Body of pancreas (tissue), 4 donors: ENCODE results near the gene DYNLRB1. TPM values are rescaled to one million over a fixed set of nuclear protein-coding genes. Genes with fewer than 3 reads are reported as not detected.

Experiments
- ATAC-seq: fragments of 150-250 bp; one replicate; pipeline ENCODE4 v1.9.1; 2016
- DNase-seq, 4 donors: peaks; one replicate each; pipeline ENCODE4 v3.0.0-alpha.2; 2019
- H3K27ac ChIP-seq, 4 donors: fragments of 200-600 bp; sonication (generic); 1 replicate in 3 of 4; 2 replicates in 1 of 4; pipeline versions ENCODE4 v1.5.1 to v1.6.1; 2016 to 2019; ENCODE audit warnings: mild to moderate bottlenecking in 1 of 4, mixed read lengths in 1 of 4, moderate library complexity in 1 of 4
- H3K27me3 ChIP-seq, 2 donors: fragments of 200-600 bp; sonication (generic); one replicate each; pipeline ENCODE4 v1.6.0; 2016; ENCODE audit warnings: mild to moderate bottlenecking in 1 of 2
- H3K36me3 ChIP-seq, 2 donors: fragments of 200-600 bp; sonication (generic); replicated peaks in 1 of 2; 2 replicates each; pipeline ENCODE4 v1.5.1; 2016; ENCODE audit warnings: low read depth in 2 of 2; ENCODE audit not compliant: insufficient read depth in 1 of 2
- H3K4me1 ChIP-seq: fragments of 200-600 bp; sonication (generic); one replicate; pipeline ENCODE4 v1.6.0; 2016
- H3K4me3 ChIP-seq, 2 donors: fragments of 200-600 bp; sonication (generic); 1 replicate in 1 of 2; 2 replicates in 1 of 2; pipeline ENCODE4 v1.5.1; 2016 to 2019
- H3K9me3 ChIP-seq, 3 donors: fragments of 200-600 bp; sonication (generic); 1 replicate in 2 of 3; 2 replicates in 1 of 3; pipeline ENCODE4 v1.5.1; 2016
- CTCF ChIP-seq, 7 experiments: fragments of 450-650 bp in 4 of 7; fragments of 200-600 bp in 3 of 7; sonication (generic) in 3 of 7; IDR thresholded peaks; one replicate each; pipeline ENCODE4 v1.5.1; 2016 to 2019; ENCODE audit warnings: antibody characterized with exemption in 7 of 7
- POLR2A ChIP-seq, 3 donors: fragments of 450-650 bp; IDR thresholded peaks; one replicate each; pipeline ENCODE4 v1.6.1; 2016; ENCODE audit warnings: antibody characterized with exemption in 3 of 3, mild to moderate bottlenecking in 2 of 3
- WGBS, 2 donors: methylation state at CpG; one replicate each; pipeline ENCODE4 v1.1.5; 2017; 5-methylcytosine and 5-hydroxymethylcytosine counted together
- intact Hi-C: fragments of 100-400 bp; cut with DNase I; formaldehyde crosslinking; loops from one replicate; pipeline ENCODE4 v1.15.1; 2023
- total RNA-seq, 2 donors: library from RNA; depleted of rRNA; stranded (reverse); fragments of >200 nt; gene quantifications; one replicate each; pipeline ENCODE4 v1.1.0, GENCODE V29; 2016

The DYNLRB1 gene
- 10 to 100 TPM; 58.9 to 64.3 TPM for total RNA-seq

GRCh38 chr20:34516247-34517113 is at the start of gene DYNLRB1:
Gene DYNLRB1 (plus strand): TSS chr20:34516422. CDS start chr20:34516459, 37 bp downstream.
- Histone ChIP-seq H3K27ac (peak within 1 kb of the TSS; percentile 74 to 93 (median 88)), H3K4me3 (peak within 1 kb of the TSS; percentile 59 to 76), H3K36me3 (no peaks in the 10 kb centered on the region), H3K27me3 (no peaks in the 10 kb centered on the region), H3K9me3 (no peaks in the 10 kb centered on the region), H3K4me1 (peaks cover 22% of the 10 kb centered on the region)
- ATAC-seq: peak; percentile 95
- TF ChIP-seq CTCF (IDR thresholded peaks at IDR 0.05) (no peak), POLR2A (IDR thresholded peaks at IDR 0.05) (peak; percentile 75 to 91 (median 87))
- intact Hi-C loops: no loop called here
- peak; percentile 97 to 99 (median 98) for DNase-seq
- 0% methylated on average over 19 to 53 of the region's 59 CpGs for WGBS, 2 donors

GRCh38 chr20:34468951-34469350 is 47.3 kb upstream of the DYNLRB1 start:
- Histone ChIP-seq H3K27ac (no peak overlapping the region), H3K9me3 (no peaks in the 10 kb centered on the region), H3K4me1 (no peaks in the 10 kb centered on the region), H3K4me3 (no peak overlapping the region), H3K36me3 (peaks cover 0 to 5% of the 10 kb centered on the region in 2 donors), H3K27me3 (no peaks in the 10 kb centered on the region)
- no peak for ATAC-seq
- TF ChIP-seq POLR2A (IDR thresholded peaks at IDR 0.05) (no peak), CTCF (IDR thresholded peaks at IDR 0.05) (no peak)
- intact Hi-C loops: no loop called here
- no peak for DNase-seq
- WGBS, 2 donors: 88% methylated on average over 1 of the region's 1 CpG

GRCh38 chr20:34472246-34472925 is 43.8 kb upstream of the DYNLRB1 start:
- no peaks in the 10 kb centered on the region for H3K9me3 ChIP-seq
- intact Hi-C loops: no loop called here
- peaks cover 5% of the 10 kb centered on the region for H3K4me1 ChIP-seq
- H3K27me3 ChIP-seq: no peaks in the 10 kb centered on the region
- no peak for ATAC-seq
- TF ChIP-seq CTCF (IDR thresholded peaks at IDR 0.05): no peak
- TF ChIP-seq POLR2A (IDR thresholded peaks at IDR 0.05): no peak
- whole genome bisulfite sequencing, 2 donors: 82 to 84% methylated on average over 6 of the region's 6 CpGs
- H3K4me3 ChIP-seq: no peak overlapping the region
- H3K36me3 ChIP-seq: peaks cover 0 to 5% of the 10 kb centered on the region in 2 donors
- H3K27ac ChIP-seq: no peak overlapping the region
- DNase-seq: no peak

GRCh38 chr20:34473262-34473883 is 42.8 kb upstream of the DYNLRB1 start:
- H3K27ac ChIP-seq: no peak overlapping the region
- H3K9me3 ChIP-seq: no peaks in the 10 kb centered on the region
- no peak for ATAC-seq
- H3K27me3 ChIP-seq: no peaks in the 10 kb centered on the region
- TF ChIP-seq POLR2A (IDR thresholded peaks at IDR 0.05) (no peak), CTCF (IDR thresholded peaks at IDR 0.05) (peak in 1 of 7 experiments; percentile 11)
- no peak overlapping the region for H3K4me3 ChIP-seq
- DNase-seq: peak in 2 of 4 donors; percentile 15 to 33
- intact Hi-C loops: no loop called here
- H3K4me1 ChIP-seq: peaks cover 5% of the 10 kb centered on the region
- peaks cover 0 to 9% of the 10 kb centered on the region in 2 donors for H3K36me3 ChIP-seq
- 86 to 89% methylated on average over 5 of the region's 5 CpGs for WGBS, 2 donors
